SH-SY5Y (cell line): Measurements from ENCODE around the gene LRRN2.

Experiments
- GATA2 ChIP-seq: IDR thresholded peaks from 2 replicates; pipeline ENCODE4 v1.6.1; 2011; ENCODE audit warnings: mild to moderate bottlenecking, low read depth, low read length
- GATA3 ChIP-seq: IDR thresholded peaks from 2 replicates; pipeline ENCODE4 v1.6.1; 2011; ENCODE audit warnings: low read depth, mild to moderate bottlenecking, low read length, moderate library complexity

DNA sequence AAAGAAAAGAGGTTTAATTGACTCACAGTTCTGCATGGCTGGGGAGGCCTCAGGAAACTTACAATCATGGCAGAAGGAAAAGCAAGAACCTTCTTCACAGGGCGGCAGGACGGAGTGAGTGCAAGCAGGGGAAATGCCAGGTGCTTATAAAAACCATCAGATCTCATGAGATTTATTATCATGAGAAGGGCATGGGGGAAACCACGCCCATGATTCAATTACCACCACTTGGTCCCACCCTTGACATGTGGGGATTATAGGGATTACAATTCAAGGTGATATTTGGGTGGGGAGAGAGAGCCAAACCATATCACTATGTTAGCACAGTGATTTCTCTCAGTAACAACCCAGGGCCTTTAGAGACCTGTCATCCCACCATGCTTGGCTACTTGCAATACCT lies 39.9 kb downstream of the LRRN2 start:
- TF ChIP-seq GATA2 (no peak), GATA3 (no peak)
